ENCODE data around the gene NAV2. TPM values are rescaled to one million over a fixed set of nuclear protein-coding genes. Genes with fewer than 3 reads are reported as not detected.

The NAV2 gene
- polyA plus RNA-seq, 1 donor from 2014 or later, result 3.0 TPM

GRCh38 chr11:20021771-20022362 lies 309.2 kb downstream of the NAV2 start:
- Histone ChIP-seq H3K4me2 (ENCODE audit: low read length) (no peak overlapping the region), H3K9me3 (ENCODE audit: low read length) (no peaks in the 10 kb centered on the region), H3K36me3 (ENCODE audit: insufficient read depth, low read length) (no peaks in the 10 kb centered on the region), H2AFZ (ENCODE audit: low read depth, low read length) (no peak overlapping the region), H3K27ac (ENCODE audit: low read length) (no peak overlapping the region), H3K79me2 (replicated peaks; ENCODE audit: insufficient read depth, low read length) (no peaks in the 10 kb centered on the region), H3K27me3 (ENCODE audit: insufficient read depth, low read depth, low read length) (peaks cover 6% of the 10 kb centered on the region), H4K20me1 (ENCODE audit: insufficient read depth) (no peaks in the 10 kb centered on the region), H3K9me2 (ENCODE audit: insufficient read depth, low read length) (no peaks in the 10 kb centered on the region), H3K9ac (ENCODE audit: low read length) (no peak overlapping the region), H3K4me3 (ENCODE audit: low read length) (no peak overlapping the region), H3F3A (ENCODE audit: insufficient read depth, low read length, poor library complexity, severe bottlenecking) (no peaks in the 10 kb centered on the region)
- no peak for TF ChIP-seq SMC3 (conservative IDR thresholded peaks at IDR 0.05; ENCODE audit: poor library complexity)
- no peak for TF ChIP-seq TAF1 (IDR thresholded peaks at IDR 0.05; ENCODE audit: low read depth)
- no peak for TF ChIP-seq EZH2 (IDR thresholded peaks at IDR 0.05; ENCODE audit: borderline replicate concordance, insufficient read depth, low read length, poor library complexity, severe bottlenecking)
- no peak for TF ChIP-seq EP300 (conservative IDR thresholded peaks at IDR 0.05; ENCODE audit: poor library complexity, severe bottlenecking)
- no peak for TF ChIP-seq POLR2AphosphoS5 (IDR thresholded peaks at IDR 0.05)

GRCh38 chr11:20022363-20023081 lies 309.9 kb downstream of the NAV2 start:
- Histone ChIP-seq H3K4me3 (ENCODE audit: low read length) (no peak overlapping the region), H3K27ac (ENCODE audit: low read length) (no peak overlapping the region), H4K20me1 (ENCODE audit: insufficient read depth) (no peaks in the 10 kb centered on the region), H3K9me3 (ENCODE audit: low read length) (no peaks in the 10 kb centered on the region), H3K9ac (ENCODE audit: low read length) (no peak overlapping the region), H2AFZ (ENCODE audit: low read depth, low read length) (no peak overlapping the region), H3K79me2 (replicated peaks; ENCODE audit: insufficient read depth, low read length) (no peaks in the 10 kb centered on the region), H3F3A (ENCODE audit: insufficient read depth, low read length, poor library complexity, severe bottlenecking) (no peaks in the 10 kb centered on the region), H3K9me2 (ENCODE audit: insufficient read depth, low read length) (no peaks in the 10 kb centered on the region), H3K27me3 (ENCODE audit: insufficient read depth, low read depth, low read length) (peaks cover 9% of the 10 kb centered on the region), H3K36me3 (ENCODE audit: insufficient read depth, low read length) (no peaks in the 10 kb centered on the region), H3K4me2 (ENCODE audit: low read length) (no peak overlapping the region)
- TF ChIP-seq CTCF (IDR thresholded peaks at IDR 0.05; ENCODE audit: poor library complexity, severe bottlenecking) (no peak), RAD21 (conservative IDR thresholded peaks at IDR 0.05) (no peak), EZH2 (IDR thresholded peaks at IDR 0.05; ENCODE audit: borderline replicate concordance, insufficient read depth, low read length, poor library complexity, severe bottlenecking) (no peak), TAF1 (IDR thresholded peaks at IDR 0.05; ENCODE audit: low read depth) (no peak), MXI1 (conservative IDR thresholded peaks at IDR 0.05; ENCODE audit: poor library complexity, severe bottlenecking) (no peak), EP300 (conservative IDR thresholded peaks at IDR 0.05; ENCODE audit: poor library complexity, severe bottlenecking) (no peak), SMC3 (conservative IDR thresholded peaks at IDR 0.05; ENCODE audit: poor library complexity) (no peak), REST (IDR thresholded peaks at IDR 0.05; ENCODE audit: borderline replicate concordance) (no peak), POLR2AphosphoS5 (IDR thresholded peaks at IDR 0.05) (no peak)

Data from neural cell (in vitro differentiated cells).